ENCODE results near the gene TAF13.

The TAF13 gene, protein sequence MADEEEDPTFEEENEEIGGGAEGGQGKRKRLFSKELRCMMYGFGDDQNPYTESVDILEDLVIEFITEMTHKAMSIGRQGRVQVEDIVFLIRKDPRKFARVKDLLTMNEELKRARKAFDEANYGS

DNA sequence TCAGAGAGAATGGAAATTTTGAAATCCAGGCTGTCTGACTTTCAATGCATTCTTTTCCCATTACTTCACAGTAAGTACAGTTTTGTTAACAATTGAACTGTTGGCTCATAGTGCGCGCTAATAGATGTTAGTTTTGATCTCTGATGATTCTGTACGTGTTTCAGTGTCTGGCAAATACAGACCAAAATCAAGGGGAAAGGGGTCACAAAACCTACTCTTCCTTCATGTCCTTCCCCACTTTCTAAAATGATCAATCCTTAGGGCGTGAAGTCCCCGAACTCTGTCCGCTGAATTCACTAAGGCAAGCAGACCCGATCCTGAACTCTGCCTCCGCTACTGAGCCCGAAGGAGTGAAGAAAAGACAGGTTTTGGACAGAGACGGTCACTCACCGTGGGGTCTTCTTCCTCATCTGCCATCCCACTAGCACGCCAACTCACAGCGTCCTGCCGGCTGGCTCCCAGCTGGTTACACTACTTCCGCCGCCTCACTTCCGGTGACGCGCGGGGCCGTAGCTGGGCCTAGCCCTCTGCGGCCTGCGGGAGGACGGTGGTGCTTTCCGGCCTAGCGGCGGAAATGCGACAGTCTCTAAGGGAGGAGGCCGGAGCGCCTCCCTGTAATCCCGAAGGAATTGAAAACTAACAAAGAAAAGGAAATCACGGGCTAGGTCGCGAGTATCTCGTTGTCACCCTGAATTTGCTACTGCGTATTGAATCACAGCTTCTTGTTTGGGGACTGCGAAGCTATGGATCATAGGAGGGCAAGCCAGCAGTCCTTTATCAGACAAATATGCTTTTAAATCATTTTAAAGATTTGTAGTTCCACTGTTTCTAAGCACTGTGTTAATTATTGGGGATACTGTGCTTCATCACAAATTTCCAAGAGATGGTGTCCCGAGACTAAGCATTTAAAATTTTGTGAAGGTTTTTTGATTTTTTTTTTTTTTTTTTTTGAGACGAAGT is at the start of gene TAF13:
Gene TAF13 (minus strand): TSS at position 473 of the 960 bp plus-strand sequence. CDS start 56 bp downstream, at position 417.
- DNase-seq: peak; percentile 95

DNA sequence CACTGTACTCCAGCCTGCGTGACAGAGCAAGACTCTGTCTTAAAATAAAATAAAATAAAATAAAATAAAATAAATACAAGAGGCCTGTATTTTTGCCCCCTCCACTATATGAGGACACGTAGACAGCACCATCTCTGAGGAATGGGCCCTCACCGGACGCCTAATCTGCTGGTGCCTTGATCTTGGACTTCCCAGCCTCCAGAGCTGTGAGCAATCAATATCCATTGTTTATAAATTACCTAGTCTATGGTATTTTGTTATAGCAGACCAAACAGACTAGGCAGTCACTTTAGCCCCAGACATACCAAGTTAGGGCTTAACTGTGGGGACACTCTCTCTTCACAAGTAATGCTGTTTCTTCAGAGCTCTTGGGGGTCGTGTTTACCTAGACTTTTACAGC is 44.6 kb upstream of the TAF13 start:
- DNase-seq: no peak

DNA sequence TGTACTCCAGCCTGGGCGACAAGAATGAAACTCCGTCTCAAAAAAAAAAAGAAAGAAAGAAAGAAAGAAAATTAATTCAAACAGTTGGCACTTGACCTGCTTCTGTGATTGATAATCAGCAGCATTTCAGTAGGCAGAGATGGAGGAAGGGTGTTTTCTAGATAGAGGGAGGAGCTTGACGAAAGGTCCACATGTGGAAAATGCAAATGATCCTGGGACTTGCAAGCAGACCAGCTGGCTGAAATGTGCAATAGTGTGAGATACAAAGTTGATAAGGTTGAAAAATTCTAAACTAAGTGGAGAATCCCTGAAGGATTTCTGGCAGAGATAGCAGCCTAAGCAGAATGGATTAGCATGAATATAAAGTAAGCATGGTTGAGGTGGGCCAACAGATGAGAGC is 42.3 kb upstream of the TAF13 start:
- no peak for DNase-seq

DNA sequence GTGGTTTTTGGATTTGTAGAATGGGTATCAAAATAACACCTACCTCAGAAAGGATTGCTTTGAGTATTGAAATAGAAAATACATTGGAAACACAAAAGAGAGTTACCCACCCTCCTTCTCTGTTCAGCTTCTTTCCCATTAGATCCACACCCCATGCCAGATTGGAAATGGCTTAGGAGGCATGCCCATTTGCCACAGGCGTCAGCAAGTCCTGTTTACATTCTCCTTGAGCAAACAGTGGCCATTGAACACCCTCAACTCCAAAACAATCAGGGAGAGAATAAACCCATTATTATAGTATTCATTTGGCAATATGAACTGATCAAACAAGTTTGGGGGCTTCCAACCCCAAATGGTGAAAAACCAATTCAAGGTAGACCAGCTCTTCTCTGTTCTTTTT is 40.5 kb upstream of the TAF13 start:
- DNase-seq: peak; percentile 93

DNA sequence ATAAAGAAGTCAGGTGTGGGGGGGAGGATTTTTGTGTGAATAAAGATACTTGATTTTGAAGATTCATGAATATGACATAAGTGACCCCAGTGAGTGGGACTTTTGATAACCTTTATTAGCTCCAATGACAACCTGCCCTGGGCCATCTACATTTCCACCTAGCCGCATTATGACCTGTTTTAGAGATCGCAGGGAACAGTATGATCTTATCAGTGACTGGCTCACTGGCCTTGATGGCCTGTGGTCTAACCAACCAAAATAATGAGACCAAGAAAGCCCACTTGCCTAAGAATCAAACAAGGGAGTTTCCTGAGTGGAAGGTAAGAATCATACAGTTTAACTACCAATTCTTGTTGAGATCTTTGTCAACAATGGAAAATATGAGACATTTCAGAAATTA is 39.9 kb upstream of the TAF13 start:
- DNase-seq: no peak

DNA sequence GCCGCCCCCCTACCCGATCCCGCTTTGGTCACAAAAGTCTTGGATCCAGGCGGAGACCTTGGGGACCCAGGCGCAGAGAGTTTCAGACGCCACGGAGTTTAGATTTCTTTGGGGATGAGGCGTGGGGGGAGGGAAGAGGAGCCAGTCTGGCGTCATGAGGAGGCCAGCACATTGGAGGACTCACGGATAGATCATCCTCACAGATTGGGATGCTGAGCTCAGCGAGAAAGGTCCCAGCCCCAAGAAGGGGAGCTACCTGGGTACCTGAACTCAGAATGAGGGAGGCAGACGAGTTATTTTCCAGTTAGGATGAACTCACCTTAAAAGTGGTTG is 38.5 kb upstream of the TAF13 start:
- no peak for DNase-seq

DNA sequence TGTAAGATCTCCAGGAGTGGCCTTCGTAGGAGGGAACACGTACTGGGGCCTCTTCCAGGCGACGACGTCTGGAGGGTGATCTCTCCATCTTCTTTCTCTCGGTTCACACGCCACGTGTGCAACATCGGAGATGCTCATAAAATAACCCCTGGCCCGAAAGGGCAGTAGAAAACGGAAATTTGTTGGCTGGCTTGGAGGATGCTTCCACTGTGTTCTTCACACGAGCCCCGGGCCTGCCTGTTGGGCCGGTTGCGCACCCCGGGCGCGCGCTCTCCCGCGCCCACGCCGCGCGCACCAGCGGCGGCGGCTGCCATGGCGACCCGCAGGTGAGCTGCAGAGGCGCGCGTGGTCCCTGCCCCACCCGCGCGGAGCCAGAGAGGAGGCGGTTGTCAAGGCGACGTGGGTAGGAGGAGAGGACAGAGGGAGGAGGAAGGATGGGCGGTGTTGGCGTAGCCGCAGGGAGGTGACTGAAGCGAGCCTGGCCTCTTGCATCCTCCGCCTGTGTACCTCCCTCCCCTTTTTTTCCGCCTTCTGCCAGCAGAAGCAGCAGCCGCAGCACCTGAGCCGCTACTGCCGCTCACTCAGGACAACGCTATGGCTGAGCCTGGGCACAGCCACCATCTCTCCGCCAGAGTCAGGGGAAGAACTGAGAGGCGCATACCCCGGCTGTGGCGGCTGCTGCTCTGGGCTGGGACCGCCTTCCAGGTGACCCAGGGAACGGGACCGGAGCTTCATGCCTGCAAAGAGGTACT is 38.0 kb upstream of the TAF13 start, which contains the start of gene ELAPOR1:
Gene ELAPOR1 (plus strand): TSS at position 526 of the 752 bp plus-strand sequence. CDS start 69 bp downstream, at position 595.
- peak; percentile 84 for DNase-seq

DNA sequence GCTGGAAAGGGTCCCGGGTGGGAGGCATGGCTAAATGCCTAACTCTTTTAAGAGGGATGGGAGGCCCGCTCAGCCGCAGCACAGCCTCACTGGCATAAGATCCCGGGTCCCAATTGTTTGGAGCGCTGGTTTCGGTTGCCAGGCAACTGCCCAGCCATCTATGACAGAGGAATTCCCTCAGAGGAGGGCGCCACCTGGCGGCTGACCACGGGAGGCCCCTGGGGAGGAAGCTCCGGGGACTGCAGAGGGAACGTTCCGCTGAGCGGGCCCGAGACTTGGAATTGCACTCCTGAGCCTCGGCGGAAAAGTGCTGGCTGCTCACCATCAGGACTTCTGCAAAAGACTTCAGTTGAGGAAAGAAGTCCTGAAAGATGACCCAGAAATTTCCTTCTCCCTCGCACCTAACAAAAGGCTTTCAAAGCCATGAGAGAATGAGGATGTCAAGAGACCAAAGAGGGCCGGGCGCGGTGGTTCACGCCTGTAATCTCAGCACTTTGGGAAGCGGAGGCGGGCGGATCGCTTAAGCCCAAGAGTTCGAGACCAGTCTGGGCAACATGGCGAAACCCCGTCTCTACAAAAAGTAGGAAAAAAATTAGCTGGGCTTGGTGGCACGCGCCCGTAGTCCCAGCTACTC is 37.0 kb upstream of the TAF13 start:
- peak; percentile 88 for DNase-seq

DNA sequence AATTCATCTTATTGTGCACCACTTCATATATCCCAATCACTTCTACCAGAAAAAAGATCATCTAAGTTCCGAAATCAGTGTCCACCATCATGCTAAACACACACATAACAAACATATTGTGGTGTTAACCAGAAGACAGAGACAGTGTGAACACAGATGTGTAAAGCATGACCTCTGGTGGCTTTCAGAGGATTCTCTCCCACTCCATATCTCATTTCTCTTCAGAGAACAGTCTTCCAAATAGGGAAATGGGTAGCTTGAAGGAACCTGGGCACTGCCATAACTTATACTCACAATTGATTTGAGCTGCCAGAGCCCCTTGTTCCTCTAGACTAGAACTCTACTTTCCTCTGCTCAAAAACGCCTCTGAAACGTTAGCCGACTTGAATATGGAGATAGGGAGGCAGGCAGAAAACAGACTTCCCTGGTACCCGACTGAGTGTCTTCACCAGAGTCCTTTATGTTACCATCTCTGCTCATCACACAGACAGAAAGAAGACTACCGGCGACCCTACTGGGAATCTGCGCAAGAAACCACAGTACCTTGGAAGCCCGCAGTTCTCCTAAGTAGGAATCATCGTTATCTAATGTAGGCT is 36.4 kb upstream of the TAF13 start:
- peak; percentile 38 for DNase-seq

DNA sequence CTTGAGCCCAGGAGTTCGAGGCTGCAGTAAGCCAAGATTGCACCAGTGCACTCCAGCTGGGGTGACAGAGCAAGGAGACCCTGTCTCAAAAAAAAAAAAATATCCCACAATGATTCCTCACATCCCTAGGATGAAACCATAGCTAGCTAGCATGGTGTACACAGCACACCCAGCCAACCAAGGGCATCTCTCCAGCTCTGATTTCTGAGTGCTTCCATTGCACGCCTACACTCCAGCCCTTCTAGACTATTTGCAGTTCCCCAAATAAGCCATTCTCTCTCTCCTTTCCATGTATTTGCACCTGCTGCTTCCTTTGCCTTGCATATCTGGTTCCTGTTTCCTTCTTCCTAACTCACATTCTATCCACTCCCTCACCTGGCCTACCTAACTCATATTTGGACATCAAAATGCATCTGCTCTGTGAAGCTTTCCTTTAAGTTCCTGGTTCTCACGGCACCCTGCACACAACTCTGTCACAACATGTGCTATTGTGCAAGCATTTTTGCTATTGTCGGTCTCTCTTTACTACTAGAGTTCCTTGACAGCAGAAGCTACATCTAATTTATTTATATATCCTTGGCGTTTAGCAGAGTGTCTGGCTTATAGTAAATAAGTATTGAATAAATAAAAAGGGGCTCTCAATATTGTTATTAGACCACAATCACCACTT is 35.7 kb upstream of the TAF13 start:
- DNase-seq: no peak

DNA sequence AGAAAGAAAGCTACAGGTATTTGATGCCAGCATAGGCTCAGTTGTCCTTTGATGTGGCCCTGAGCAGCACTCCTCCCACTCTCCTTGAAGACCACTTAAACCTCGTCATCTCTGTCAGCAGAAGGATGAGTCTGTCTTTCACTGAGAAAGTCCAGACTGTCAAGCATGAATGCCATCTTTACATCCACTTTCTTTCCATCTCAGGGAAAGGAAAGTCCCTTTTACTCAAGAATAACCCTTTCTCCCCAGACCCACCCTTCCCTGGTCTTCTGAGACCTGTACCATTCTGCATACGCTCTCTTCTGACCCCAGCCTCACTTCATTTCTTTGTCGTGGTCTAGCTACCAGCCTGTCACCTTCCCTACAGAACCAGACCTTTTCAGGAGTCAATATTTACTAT is 34.1 kb upstream of the TAF13 start:
- no peak for DNase-seq

DNA sequence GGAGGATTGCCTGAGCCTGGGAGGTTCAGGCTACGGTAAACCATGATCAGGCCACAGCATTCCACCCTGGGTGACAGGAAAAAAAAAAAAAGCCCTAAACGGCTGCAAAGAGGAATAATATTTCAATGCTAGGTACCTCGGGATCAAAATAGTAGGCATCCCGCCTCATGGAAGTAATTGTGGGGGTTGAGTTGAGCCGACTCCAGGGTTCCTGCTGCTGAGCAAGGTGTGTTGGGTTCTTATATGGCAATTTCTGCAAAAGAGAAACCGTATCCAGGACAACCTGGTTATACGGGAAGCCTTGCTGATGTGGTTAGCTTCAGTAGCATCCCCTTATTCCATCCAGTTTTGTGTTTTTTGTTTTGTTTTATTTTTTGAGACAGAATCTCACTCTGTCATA is 32.0 kb upstream of the TAF13 start:
- no peak for DNase-seq

DNA sequence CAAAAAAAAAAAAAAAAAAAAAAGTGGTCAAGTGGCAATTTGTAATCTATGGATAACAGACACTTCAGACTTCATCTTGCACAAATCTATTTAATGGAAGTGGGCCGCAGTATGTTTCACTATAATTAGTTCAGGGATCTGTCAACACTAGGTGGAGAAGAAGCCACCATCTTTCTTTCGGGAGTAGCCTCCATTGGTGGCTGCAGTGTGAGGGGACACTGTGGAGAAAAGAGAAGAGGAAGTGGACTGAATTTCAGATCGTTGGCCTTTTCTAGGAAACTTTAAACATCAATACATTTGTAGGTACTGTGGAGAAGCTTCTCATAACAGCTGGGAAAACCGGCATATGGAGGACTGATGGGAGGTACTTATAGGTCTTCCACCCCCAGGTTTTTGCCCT is 30.1 kb upstream of the TAF13 start:
- no peak for DNase-seq

DNA sequence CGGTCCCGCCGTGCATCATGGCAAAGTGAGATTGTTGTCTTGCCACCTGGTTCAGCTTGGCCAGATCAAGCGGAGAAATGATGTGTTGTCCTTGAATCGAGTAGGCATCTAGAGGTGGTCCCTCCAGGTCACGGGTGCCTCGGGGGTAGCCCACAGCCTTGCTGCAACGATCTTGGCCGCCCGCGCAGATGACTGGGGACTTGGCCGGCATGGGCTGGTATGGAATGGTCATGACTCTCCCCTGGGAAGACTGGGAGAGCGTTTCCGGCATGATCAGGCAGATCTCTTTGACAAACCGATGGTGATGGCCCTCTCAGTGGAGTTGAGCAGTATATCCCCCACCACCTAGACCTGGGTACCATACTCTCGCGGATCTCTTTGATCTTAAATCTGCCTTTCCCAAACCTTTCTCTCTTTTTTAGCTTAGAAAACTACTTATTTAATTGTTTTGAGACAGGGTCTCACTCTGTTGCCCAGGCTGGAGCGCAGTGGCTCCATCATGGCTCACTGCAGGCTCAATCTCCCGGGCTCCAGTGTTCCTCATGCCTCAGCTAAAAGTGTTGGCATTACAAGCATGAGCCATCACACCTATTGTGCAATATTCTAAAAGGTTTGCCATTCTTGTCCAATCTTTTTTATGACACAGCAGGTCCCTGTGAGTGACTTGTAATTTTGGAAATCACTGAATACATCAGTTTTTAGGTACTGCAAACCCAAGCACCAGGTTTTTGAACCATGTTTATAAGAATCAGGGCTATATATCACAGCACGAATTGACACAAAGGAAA is 28.8 kb upstream of the TAF13 start:
- no peak for DNase-seq

DNA sequence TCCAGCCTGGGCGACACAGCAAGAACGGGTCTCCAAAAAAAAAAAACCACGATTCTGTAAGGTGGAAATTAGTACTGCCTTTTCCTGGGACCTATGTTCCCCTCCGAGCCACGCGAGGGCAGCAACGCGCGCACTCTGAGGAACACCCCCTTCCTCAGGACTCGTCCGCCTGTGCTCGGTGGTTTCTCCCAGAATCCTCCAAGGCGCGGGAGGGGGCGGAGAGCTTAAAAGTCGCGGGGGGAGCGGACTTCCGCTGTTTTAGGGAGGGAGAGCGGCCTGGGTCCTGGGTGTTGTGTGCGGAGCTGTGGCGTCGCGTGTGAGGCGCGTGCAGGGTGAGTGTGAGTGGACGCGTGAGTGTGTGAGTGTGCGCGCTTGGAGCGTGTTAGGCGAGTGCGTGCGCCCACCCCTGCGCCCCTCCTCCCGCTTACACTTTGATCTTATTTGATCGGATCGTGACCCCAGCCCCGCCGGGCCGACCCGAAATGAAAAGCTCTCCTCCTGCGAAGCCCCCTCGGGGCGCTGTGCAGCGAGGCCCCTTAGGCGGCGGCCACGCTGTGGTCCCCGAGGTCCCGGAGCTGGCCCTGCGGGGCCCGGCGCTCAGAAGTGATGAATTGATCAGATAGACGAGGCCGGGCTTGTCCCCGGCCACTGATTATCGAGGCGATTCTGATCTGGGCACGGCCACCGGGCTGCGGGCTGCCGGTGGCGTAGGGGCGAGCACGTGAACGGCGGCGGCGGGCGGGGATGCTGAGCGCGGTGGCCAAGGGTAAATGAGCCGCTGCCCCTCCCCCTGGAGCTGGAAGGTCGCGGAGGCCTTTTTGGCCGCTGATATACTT is 24.4 kb upstream of the TAF13 start:
- DNase-seq: peak; percentile 95

DNA sequence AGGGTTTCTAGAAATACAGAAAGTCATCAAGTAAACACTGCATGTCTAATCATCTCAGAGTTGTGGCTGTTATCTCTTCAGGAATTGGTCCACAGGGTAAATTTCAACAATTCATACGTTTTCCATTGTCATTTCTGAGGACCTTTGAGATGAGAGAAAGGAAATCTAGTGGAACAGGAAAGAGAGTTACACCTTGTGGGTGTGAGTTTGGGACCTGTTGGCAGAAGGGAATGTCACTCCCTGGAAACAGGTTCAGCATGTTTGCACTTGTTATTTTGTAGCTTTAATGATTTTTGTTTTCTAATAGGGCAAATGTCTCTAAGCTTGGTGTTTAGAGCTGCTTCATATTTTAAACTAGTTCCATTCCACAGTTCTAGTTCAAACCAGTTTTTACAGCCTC is 20.3 kb upstream of the TAF13 start:
- DNase-seq: no peak

DNA sequence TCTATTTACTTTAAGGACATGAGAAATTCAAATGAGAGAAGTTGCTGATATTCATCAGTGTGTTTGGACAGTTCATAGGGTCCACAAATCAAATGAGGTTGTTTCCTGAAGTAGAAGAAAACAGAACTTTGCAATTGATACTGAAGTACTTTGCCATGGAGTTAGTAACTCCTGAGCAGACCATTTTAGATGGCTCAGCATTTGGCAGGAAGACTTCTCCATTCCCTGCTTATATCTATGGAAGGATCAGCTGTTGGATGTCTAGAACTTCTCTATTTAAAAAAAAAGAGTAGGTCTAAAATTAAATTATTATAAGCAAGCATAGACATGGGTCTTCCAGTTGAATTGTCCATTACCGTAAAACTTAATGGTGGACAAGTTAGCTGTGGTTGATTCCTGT is 19.8 kb upstream of the TAF13 start:
- DNase-seq: no peak

DNA sequence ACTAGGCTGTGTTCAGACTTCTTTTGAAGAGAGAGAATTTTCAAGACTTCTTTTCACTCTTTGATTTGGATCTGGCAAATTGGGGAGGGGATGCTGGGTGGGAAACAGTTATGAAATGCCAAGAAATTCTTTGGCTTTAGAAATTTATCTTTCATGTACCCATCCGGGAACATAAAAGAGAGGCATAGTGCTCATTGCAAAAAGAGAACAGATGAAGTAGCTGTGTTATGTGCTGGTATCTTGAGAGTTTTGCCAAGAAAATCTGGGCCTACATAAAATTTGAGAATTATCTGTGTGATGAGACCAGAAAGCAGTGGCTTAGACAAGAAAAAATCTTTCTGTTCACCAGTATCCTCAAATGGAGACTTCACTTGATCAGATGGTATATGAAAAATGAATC is 19.1 kb upstream of the TAF13 start:
- no peak for DNase-seq

DNA sequence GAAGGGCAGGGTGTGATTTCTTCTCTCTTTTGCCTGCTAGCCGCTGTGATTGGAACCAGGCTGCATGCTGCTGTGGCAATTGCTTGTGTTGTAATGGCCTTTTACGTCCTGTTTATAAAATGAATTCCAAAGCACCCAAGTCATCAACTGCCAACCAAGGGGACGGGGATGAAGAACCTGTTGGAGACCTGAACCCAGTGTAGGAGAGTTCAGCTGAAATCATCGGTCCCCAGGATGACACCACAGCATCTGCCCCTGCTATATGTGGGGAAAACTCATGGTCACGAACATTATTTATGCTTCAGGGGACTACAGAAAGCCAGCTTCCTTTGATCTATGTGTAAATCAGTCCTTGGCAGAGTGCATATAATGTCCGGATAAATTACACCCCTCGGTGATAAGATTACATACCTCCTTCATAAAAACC is 18.6 kb upstream of the TAF13 start:
- no peak for DNase-seq

DNA sequence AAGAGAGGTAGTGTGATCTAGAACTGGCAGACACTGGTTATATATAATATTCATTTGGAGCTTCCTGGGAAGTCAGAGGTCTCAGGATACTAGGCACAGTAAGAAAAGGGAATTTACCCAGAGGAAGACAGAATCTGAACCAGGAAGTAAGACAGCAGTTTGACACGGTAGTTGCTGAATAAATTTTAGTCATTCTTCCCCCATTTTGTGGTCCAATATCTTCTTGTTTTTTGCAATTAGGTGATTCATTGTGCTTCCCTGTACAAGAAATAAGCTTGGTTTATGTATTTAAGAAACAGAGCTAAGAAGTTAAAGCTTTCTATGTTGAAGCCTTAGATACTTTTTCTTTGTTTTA is 16.0 kb upstream of the TAF13 start:
- no peak for DNase-seq
